HG03378 (cell line): ENCODE results near the gene HDAC4.
"Not testable (repeated sequence)": the region's sequence is repeated elsewhere in the genome, so short reads cannot be mapped to it uniquely, and the experiment has no call there.

Experiments
- ATAC-seq: cut with Tn5 transposase; IDR thresholded peaks from one replicate; pipeline ENCODE4 v1.9.1; 2021; ENCODE audit warnings: mild to moderate bottlenecking, moderate library complexity; ENCODE audit not compliant: unreplicated experiment

Gene HDAC4

DNA sequence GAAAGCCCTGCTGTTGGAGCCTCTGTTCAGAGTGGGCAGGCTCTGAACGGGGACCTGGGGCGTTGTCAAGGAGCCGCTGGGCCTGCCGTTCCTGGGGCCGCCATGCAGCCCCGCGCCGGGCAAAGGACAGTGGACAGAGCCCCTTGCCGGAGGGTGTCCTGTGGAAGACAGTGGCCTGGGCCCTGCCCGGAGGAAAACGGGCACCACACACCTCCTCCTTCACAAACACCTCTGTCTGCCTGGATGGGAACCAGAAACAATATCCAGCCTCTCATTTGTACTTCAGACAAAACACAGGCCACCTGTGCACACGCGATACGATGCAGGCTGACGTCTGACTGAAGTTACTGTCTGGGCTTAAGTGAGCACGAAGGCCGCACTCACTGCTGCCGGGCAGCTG, 319.2 kb downstream of the HDAC4 start:
- ATAC-seq: no peak

DNA sequence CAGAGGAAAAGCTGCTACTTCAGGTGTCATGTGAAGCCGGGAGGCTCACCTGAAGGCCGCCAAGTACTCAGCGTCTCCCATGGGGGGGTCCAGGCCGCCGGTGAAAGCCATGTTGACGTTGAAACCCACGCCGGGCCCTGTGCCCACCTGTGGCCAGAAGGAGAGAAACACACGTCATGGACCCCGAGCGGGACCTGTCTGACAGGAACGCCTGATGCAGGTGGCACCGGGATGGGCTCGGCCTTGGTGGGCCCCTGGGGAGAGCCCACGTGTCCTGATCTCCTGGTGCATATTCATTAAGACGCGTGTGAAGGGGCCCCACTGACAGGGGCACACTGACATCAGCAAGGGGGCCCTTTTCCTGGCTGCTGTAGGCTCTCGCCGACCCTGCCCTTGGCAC, 319.8 kb downstream of the HDAC4 start:
- ATAC-seq: no peak

DNA sequence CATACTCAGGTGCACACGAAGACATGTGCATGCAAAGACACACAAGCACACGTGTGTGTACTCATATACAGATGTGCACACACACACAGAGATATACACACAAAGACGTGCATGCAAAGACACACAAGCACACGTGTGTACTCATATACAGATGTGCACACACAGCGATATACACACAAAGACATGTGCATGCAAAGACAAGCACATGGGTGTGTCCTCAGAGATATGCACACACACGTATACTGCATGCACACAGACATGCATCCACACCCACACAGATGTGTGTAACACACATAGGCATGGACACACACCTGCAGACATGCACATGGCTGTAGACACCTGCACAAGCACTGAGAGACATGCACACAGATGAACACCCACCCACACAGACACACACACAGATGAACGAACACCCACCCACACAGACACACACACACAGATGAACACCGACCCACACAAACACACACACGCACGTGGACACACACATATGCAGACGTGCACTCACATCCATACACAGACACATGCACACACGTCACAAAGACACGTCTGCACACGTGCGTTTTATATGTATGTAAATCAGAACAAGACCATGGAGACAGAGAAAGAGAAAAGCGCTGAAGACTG, 321.0 kb downstream of the HDAC4 start:
- ATAC-seq: no peak

DNA sequence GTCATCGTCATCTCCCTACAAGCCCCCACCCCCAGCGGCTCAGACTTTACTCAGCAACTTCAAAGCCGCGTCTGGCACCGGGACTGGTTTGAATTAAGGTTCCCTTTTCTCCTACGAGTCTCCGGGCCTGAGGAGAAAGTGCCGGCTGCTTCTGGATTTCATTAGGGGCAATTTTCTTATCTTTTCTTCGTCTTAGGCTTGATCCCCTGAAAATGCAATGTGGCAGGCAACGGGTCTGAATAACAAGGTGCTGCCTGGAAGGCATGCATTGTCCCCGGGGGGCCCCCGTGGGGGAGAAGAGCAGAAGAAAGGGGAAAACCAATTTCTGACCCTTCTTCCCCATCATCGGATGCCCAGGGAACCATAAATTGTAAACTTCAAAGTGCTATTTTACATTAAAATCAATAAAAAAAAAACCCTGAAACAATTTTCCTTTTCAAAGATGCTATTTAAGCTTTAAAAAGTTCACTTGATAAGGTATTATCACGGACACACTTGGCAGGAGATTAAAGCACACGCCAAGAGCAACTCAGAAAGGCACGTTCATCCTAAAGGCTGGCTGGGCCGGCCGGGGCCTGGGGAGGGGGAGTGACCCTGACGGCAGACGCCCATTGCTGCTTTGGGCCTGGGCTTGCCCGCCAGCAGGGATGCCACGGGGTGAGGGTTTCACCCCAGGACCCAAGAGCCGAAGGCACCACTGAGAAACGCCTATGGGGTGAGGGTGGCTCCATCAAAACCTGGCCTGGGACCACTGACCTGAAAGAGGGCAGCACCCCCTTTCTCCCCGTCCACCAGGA, 322.5 kb downstream of the HDAC4 start:
- ATAC-seq: no peak

DNA sequence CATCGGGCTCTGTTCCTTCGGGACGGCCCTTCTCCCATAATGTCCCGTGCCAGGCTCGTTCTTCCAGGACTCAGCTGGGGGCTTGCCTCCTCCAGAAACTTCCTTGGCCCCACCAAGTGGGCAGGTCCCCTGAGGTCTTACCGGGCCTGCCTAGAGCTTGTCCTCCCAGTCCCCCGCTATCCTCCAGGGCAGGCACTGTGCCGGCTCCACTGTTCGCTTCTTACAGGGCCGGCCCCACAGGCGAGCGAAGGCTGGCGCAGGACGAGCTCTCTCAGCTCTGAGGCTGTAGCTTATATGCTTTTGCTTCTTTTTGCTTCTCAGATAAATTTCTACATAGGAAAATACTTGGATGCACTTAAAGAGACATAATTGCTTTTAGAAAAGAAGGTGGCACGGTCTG, 323.6 kb downstream of the HDAC4 start:
- no peak for ATAC-seq

DNA sequence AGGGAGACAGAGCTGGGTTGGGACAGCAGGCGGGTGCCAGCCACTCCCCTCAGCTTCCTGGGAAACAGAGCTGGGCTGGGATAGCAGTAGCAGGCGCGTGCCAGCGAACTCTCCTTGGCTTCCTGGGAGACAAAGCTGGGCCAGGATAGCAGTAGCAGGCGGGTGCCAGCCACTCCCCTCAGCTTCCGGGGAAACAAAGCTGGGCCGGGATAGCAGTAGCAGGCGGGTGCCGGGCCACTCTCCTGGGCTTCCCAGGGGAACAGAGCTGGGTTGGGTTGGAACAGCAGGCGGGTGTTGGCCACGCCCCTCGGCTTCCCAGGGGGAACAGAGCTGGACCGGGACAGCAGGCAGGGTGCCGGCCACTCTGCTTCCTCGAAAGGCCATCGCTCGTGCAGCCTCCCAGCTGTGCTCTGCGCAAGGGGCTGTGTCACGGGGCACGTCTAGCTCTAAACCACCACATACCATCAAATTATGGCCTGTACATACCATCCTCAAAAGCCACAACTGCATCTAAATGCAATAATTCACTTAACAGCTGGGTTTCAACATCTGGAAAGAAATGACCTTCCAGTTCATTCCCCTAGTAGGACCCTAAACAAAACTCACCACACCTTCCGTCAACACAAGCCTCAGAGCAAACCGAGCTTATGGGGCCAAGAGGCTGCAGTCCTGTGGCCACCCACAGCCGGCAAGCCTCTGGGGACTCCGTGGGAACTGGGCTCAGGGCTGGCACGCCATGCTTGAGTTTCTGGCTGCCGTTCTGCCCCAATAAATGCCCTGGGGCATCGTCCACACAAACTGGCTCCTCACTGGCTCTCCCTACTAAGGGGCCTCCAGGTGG, 324.7 kb downstream of the HDAC4 start:
- no peak for ATAC-seq

DNA sequence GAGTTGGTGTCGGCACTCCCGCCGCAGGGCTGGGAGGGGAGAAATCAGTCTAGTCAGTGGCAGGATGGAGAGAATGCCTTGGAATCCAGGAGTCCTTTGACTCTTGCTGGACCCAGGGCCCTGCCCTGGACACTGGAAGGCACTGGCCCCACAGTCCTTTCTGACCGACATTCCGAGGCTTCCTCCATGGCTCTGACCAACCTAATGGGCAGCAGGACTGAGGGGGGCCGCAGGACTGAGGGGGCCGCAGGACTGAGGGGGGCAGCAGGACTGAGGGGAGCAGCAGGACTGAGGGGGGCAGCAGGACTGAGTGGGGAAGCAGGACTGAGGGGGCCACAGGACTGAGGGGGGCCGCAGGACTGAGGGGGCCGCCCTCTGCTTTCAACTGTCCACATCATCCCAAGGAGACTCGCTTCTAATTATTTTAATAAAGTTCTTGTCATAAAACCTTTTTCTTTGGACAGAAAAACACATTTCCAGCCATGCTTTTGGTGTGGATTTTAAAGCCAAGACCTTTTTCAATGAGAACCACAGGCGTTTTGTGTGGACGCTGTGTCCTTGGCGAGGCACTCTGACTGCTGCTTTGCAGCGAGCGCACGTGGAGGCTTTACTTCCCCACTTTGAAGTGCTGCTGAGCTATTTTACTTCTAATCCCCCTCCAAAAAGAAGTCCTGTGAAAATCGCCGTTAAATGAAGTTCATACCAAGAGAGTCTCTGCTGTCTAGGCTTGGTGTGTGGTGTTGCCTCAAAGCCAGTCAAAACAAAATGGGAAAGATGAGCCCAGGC, 326.9 kb downstream of the HDAC4 start:
- ATAC-seq: no peak

DNA sequence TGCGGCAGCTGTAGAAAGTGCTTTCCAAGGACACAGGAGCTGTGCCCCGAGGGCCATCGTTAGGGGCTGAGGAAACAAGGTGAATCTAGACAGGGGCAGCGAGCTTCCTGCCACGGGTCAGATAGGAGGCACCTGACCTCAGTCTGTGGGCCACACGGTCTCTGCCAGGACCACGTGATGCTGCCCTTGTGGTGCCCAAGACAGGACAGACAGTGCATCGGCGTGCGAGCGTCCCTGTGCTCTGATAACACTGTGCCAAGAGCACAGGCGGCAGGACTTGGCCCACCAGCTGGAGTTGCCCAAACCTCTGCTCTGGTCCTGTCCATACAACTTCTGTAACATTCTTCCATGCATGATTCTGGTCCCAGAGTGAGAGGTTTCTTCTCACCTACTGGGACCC, 327.6 kb downstream of the HDAC4 start:
- ATAC-seq: no peak

DNA sequence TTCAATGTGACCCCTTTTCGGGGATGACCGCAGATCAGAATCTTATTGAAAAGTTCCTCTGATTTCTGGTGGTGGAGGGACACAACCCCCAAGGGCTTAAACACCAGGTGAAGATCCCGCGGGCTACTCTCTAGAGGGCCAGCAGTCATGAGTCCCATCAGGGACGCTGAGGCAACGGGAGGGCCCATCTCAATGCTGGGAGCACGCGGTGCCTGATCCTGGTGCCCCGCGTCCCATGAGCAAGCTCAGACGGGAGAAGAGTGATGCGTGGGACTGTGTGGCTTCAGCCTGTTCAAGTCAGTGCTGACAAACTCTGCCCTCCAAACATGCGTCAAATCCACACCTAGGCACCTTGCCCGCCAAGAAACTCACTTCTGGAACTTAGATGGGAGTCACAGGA, 328.0 kb downstream of the HDAC4 start:
- no peak for ATAC-seq

DNA sequence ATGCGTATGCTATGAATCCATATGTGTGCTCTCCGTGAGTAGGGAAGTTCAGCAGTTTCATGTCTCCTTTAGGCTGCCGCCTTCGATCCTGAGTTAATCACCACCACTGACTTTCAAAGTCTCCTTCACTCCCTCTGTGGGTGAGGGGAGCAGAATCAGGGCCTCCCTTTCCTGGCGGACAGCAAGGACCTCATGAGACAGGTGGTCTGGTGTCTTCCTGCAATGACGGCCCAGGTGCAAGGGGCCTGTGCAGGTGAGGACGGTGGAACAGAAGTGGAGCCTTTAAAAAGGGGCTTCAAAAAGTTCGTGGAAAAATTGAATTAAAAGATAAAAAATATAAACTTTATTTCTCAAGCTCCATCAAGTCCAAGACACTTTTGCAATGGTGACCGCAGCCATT, 330.4 kb downstream of the HDAC4 start:
- no peak for ATAC-seq

DNA sequence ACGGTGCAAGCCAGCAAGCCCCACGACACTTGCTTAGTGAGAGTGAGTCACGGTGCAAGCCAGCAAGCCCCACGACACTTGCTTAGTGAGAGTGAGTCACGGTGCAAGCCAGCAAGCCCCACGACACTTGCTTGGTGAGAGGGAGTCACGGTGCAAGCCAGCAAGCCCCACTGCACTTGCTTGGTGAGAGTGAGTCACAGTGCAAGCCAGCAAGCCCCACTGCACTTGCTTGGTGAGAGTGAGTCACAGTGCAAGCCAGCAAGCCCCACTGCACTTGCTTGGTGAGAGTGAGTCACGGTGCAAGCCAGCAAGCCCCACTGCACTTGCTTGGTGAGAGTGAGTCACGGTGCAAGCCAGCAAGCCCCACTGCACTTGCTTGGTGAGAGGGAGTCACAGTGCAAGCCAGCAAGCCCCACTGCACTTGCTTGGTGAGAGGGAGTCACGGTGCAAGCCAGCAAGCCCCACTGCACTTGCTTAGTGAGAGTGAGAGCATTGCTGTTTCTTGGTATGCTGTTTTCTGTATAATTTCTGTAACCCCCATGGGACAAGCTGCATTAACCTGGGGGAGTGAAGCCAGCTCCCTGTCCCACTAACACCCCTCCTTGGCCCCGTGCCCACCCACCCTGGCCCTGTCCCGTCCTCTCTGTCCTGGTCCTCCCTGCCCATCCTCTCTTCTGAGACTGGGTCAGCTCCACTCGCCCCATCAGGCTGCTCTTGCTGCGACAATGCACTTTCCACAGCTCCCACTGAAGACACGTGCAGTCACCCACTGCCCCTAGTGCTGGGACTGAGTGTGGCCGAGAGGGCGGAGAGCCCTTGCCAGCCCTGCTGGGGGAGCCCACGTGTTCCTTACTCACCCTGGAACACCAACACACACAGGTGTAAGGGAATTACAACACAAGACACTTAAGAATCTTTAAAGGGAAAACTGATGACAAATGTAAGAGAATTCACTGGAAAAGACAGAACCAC, 331.2 kb downstream of the HDAC4 start:
- not testable (repeated sequence) for ATAC-seq

DNA sequence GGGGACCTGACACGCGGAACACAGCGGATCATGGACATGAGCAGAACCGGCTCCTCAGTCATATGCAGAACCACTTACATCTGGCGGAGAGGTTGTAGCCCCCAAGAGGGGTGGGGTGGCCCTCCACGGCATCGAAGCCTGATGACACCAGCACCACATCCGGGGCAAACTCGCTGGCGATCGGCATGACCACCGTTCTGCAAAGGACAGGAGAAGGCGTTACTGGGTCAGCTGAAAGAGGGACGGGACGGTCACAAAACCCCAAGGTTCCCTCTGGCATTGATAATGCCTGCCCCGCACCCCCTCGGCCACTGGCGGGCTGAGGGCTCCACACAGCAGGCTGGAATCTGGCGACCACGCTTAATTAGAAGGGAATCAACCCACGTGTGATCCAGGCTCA, 332.4 kb downstream of the HDAC4 start:
- ATAC-seq: no peak

DNA sequence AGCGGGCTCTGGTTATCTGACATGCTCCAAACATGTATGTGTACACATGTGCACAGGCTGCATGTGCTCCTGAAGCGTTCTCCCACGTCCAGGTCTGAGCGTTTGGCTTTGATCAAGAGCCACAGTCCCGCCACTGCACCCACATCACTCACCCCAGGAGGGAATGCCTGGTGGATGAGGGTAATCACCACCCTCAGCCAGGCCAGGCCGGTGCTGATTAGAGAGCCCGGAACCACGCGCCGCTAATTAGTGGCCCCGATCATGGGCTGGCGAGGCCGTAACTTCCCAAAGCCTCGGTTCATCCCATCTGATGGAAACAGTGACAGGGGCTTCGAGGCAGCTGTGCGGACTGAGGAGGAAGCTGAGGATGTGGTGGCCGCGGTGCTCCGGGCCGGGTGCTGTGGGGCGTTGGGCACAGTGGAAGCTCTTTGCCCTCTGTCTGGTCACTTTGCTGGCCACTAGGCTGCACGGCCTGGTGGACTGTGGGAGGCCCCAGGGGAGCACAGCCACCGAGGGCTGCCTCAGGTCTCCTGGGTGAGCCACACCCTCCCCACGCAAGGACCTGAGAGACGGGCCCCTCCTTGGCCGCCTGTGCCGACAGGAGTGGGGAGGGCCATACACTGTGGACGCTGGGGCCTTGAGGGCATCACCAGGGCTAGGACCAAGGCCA, 333.5 kb downstream of the HDAC4 start:
- no peak for ATAC-seq

DNA sequence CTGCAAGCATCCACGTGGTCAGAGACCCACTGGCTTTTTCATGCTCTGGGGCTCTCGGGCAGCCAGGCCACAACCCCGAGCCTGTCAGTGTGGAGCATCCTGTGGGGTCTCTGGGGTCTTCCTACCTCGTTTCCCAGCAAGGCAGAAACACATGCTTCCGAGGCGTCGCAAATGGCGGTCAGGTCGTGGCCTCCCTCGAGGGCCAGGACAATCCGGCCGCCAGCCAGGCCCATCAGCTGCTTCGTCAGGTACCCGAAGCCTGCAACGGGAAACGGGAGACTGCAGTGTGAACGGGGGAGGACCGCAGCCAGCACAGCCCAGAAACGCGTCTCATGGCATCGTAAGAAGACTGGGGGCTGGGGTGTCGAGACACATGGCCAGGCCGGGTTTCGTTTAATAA, 334.2 kb downstream of the HDAC4 start:
- no peak for ATAC-seq

DNA sequence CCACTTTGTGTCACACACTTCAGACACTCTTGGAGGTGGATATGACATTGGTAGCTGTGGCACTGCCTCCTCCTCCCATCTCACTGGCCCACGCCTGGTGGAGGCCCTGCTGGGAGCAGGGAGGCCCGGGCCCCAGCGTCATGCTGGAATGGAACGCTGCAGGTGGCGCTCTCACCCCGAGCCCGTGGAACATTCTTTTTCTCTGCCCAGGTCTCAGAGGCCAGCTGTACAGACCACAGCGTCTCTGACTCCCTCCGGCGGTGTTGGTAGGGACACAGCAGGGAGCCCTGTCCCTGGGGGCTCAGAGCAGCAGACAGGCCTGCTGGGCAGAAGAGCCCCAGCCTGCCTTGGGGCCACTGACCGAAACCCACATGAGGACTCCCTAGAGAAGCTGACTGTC, 334.9 kb downstream of the HDAC4 start:
- no peak for ATAC-seq

DNA sequence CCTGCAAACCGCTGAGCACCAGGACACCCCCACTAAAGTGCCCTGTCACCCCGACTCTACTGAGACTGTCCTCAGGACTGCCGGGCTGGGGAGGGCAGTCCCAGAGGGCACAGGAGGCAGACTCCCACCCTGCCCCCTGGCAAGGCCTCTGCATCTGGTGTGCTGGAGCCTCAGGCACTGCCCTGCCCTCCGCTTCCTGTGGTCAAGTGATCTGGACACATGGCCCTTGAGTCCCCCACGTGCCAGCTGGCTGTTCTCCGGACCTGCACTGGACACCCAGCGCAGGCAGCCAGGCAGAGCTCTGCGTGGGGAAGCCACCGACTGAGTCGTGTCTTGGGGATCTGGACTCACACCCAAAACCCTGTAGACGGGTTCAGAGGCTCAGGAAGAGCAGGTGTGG, 335.3 kb downstream of the HDAC4 start:
- no peak for ATAC-seq

DNA sequence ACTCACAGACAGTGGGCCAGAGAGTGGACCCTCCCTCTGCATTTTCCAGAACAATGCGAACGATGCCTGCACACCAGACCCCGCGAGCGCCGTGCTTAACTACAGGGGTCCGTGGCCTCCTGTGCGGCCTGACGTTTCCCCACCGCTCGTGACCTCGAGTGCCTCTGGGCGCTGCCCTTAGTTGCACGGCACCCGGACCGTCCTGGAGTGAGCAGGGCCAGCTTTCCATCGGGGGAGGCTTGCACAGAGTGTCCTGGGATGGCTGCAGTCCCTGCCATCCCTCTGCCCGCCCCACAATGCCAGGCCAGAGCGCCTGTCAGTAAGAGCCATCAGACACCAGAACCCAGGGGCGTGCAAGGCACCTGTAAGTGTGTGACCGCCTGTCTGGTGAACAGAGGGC, 335.9 kb downstream of the HDAC4 start:
- no peak for ATAC-seq

DNA sequence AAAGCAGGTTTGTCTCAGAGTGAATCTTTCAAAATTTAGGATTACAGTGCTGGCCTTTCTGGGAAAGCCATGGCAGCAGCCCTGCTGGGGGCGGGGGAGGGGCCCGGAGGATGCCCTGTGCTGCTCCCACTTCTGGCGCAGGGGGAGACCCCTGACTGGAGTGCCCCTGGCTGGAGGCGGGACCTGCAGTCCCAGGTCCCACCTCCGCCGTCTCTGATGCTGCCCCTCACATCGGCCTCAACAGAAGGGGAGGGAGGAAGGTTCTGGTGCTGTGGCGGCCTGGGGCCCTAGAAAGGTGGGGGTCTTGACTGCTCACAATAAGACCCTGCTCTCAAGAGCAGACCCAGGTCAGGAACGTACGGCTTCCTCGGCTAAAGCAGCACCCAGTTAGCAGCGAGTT, 336.6 kb downstream of the HDAC4 start:
- ATAC-seq: no peak

DNA sequence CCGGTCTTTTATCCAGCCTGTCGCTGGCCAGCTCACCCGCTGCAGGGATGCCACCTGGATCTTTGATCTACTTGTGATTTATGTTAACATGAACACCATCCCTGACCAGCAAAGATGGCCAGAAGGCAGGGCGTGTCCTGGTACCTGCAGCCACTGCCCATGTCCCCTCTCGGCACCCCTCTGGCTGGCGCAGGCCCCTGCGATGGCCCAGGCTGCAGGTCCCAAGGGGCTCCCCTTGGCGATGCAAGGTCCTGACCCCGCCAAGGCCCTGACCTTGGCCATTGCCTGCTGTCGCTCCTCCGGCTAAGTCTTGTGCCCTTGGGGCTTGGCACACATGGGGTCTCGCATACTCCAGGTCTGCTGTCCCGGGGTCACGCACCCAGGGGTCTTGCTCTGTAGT, 338.1 kb downstream of the HDAC4 start:
- no peak for ATAC-seq
